SU-DHL-6 (cell line): Measurements from ENCODE around the gene CFP.

Experiments
- H2AFZ ChIP-seq: fragments of 200-600 bp; sonication (generic); 2 replicates; pipeline ENCODE4 v1.6.1; 2014; ENCODE audit warnings: low read depth, mild to moderate bottlenecking, moderate library complexity, mixed read lengths, antibody characterized with exemption, low read length; ENCODE audit not compliant: severe bottlenecking
- H3F3A ChIP-seq: fragments of 200-600 bp; shearing (Covaris generic); 2 replicates; pipeline ENCODE4 v1.6.0; 2016; ENCODE audit warnings: antibody characterized with exemption, mild to moderate bottlenecking; ENCODE audit not compliant: insufficient read depth
- H3K27ac ChIP-seq: fragments of 200-600 bp; sonication (generic); 2 replicates; pipeline ENCODE4 v1.5.1; 2016; ENCODE audit warnings: low read depth, mild to moderate bottlenecking, low read length, moderate library complexity, mixed read lengths
- H3K27me3 ChIP-seq: fragments of 200-600 bp; sonication (generic), shearing (Covaris generic); 2 replicates; pipeline ENCODE4 v1.6.0; 2014; ENCODE audit warnings: mild to moderate bottlenecking, low read length
- H3K36me3 ChIP-seq: fragments of 200-600 bp; sonication (generic); 2 replicates; pipeline ENCODE4 v1.6.1; 2014; ENCODE audit warnings: mild to moderate bottlenecking, low read length, mixed read lengths
- H3K4me2 ChIP-seq: fragments of 300-600, 200-600 bp; shearing (Covaris generic), sonication (generic); 2 replicates; pipeline ENCODE4 v1.6.0; 2014; ENCODE audit warnings: low read length, low read depth, mild to moderate bottlenecking; ENCODE audit not compliant: poor library complexity, severe bottlenecking
- H3K4me3 ChIP-seq: fragments of 200-600 bp; sonication (generic); 2 replicates; pipeline ENCODE4 v1.5.1; 2014; ENCODE audit warnings: antibody characterized with exemption, low read length, mild to moderate bottlenecking, mixed read lengths; ENCODE audit not compliant: insufficient read depth, poor library complexity, severe bottlenecking
- H3K79me2 ChIP-seq: fragments of 200-600 bp; sonication (generic); 2 replicates; pipeline ENCODE4 v1.6.1; 2014; ENCODE audit warnings: mild to moderate bottlenecking, low read length, moderate library complexity; ENCODE audit not compliant: insufficient read depth
- H3K9ac ChIP-seq: fragments of 200-600 bp; sonication (generic); 2 replicates; pipeline ENCODE4 v1.7.0; 2014; ENCODE audit warnings: mild to moderate bottlenecking, low read length
- H3K9me2 ChIP-seq: fragments of 200-600 bp; sonication (generic); replicated peaks from 2 replicates; pipeline ENCODE4 v1.6.1; 2014; ENCODE audit warnings: low read length; ENCODE audit not compliant: insufficient read depth
- H3K9me3 ChIP-seq: fragments of 200-600 bp; sonication (generic); 2 replicates; pipeline ENCODE4 v1.6.1; 2014; ENCODE audit warnings: low read length, mixed read lengths; ENCODE audit not compliant: insufficient read depth
- H4K20me1 ChIP-seq: fragments of 200-600 bp; sonication (generic); 2 replicates; pipeline ENCODE4 v1.6.1; 2014; ENCODE audit warnings: low read depth, mild to moderate bottlenecking, antibody characterized with exemption, low read length, moderate library complexity, mixed read lengths
- CTCF ChIP-seq: fragments of 200-600 bp; sonication (generic); IDR thresholded peaks from one replicate; pipeline ENCODE4 v1.5.1; 2017; ENCODE audit warnings: antibody characterized with exemption, mild to moderate bottlenecking, low read length, moderate library complexity; ENCODE audit not compliant: insufficient read depth, poor library complexity, severe bottlenecking
- EZH2phosphoT487 ChIP-seq: fragments of 200-600 bp; sonication (generic), shearing (Covaris generic); conservative IDR thresholded peaks from 2 replicates; pipeline ENCODE4 v1.6.1; 2018; ENCODE audit warnings: mild to moderate bottlenecking, antibody characterized with exemption, low read length, moderate library complexity, mixed read lengths

The CFP gene

GRCh38 chrX:47586043-47586787 is 43.5 kb downstream of the CFP start:
- Histone ChIP-seq H3F3A (no peaks in the 10 kb centered on the region), H4K20me1 (no peaks in the 10 kb centered on the region), H3K9ac (no peak overlapping the region), H3K4me3 (no peak overlapping the region), H3K9me2 (no peaks in the 10 kb centered on the region), H3K27ac (no peak overlapping the region), H2AFZ (no peak overlapping the region), H3K27me3 (no peaks in the 10 kb centered on the region), H3K36me3 (no peaks in the 10 kb centered on the region), H3K4me2 (no peak overlapping the region), H3K79me2 (no peaks in the 10 kb centered on the region), H3K9me3 (no peaks in the 10 kb centered on the region)
- TF ChIP-seq EZH2phosphoT487 (no peak), CTCF (no peak)

- Histone ChIP-seq H3K79me2 (no peaks in the 10 kb centered on the region), H3K27me3 (no peaks in the 10 kb centered on the region), H4K20me1 (no peaks in the 10 kb centered on the region), H3K9ac (no peak overlapping the region), H3K9me2 (no peaks in the 10 kb centered on the region), H3K4me2 (no peak overlapping the region), H3K9me3 (no peaks in the 10 kb centered on the region), H2AFZ (no peak overlapping the region), H3K36me3 (no peaks in the 10 kb centered on the region), H3K4me3 (no peak overlapping the region), H3F3A (no peaks in the 10 kb centered on the region), H3K27ac (no peak overlapping the region)
- no peak for TF ChIP-seq EZH2phosphoT487
- no peak for TF ChIP-seq CTCF
These were observed 44.5 kb downstream of the CFP start for GRCh38 chrX:47585273-47585672.

GRCh38 chrX:47584714-47585113 is 45.0 kb downstream of the CFP start:
- H3K27me3 ChIP-seq, result no peaks in the 10 kb centered on the region
- no peaks in the 10 kb centered on the region for H3F3A ChIP-seq
- H3K27ac ChIP-seq, result no peak overlapping the region
- no peak overlapping the region for H3K9ac ChIP-seq
- H3K9me3 ChIP-seq, result no peaks in the 10 kb centered on the region
- H3K4me3 ChIP-seq, result no peak overlapping the region
- no peaks in the 10 kb centered on the region for H3K9me2 ChIP-seq
- TF ChIP-seq CTCF (no peak), EZH2phosphoT487 (no peak)
- no peaks in the 10 kb centered on the region for H3K79me2 ChIP-seq
- H4K20me1 ChIP-seq, result no peaks in the 10 kb centered on the region
- H3K36me3 ChIP-seq, result no peaks in the 10 kb centered on the region
- no peak overlapping the region for H2AFZ ChIP-seq
- no peak overlapping the region for H3K4me2 ChIP-seq
